Suprapubic skin (tissue), 4 donors: ENCODE data around the gene SLC6A13. TPM values are rescaled to one million over a fixed set of nuclear protein-coding genes. Genes with fewer than 3 reads are reported as not detected.

ENCODE experiments used
- DNase-seq, 2 donors: peaks; one replicate each; pipeline ENCODE4 v3.0.0-alpha.2; 2019; ENCODE audit warnings: low spot score in 2 of 2
- H3K27ac ChIP-seq: fragments of 200-600 bp; sonication (generic); one replicate; pipeline ENCODE4 v1.5.1; 2019
- H3K27me3 ChIP-seq: fragments of 200-600 bp; sonication (generic); one replicate; pipeline ENCODE4 v1.5.1; 2019
- H3K36me3 ChIP-seq: fragments of 200-600 bp; sonication (generic); one replicate; pipeline ENCODE4 v1.5.1; 2019
- H3K4me1 ChIP-seq: fragments of 200-600 bp; sonication (generic); one replicate; pipeline ENCODE4 v1.5.1; 2019
- H3K4me3 ChIP-seq: fragments of 200-600 bp; sonication (generic); one replicate; pipeline ENCODE4 v1.5.1; 2019; ENCODE audit warnings: mild to moderate bottlenecking
- H3K9me3 ChIP-seq: fragments of 200-600 bp; sonication (generic); one replicate; pipeline ENCODE4 v1.5.1; 2019
- CTCF ChIP-seq, 2 donors: fragments of 200-600 bp in 1 of 2; fragments of 450-650 bp in 1 of 2; sonication (generic) in 1 of 2; IDR thresholded peaks; one replicate each; pipeline ENCODE4 v1.5.1; 2016 to 2019; ENCODE audit warnings: antibody characterized with exemption in 2 of 2, mild to moderate bottlenecking in 1 of 2, moderate library complexity in 1 of 2
- EP300 ChIP-seq: sonication (generic); formaldehyde crosslinking; IDR thresholded peaks from one replicate; pipeline ENCODE4 v1.6.1; 2017; ENCODE audit warnings: antibody characterized with exemption
- POLR2A ChIP-seq, 2 donors: fragments of 450-650 bp; IDR thresholded peaks; one replicate each; pipeline ENCODE4 v1.6.1; 2017; ENCODE audit warnings: antibody characterized with exemption in 2 of 2, mild to moderate bottlenecking in 2 of 2, moderate library complexity in 2 of 2
- POLR2AphosphoS5 ChIP-seq, 3 donors: sonication (generic); formaldehyde crosslinking; IDR thresholded peaks; one replicate each; pipeline ENCODE4 v1.6.1; 2017; ENCODE audit warnings: antibody characterized with exemption in 3 of 3
- whole genome bisulfite sequencing: methylation state at CpG from one replicate; pipeline ENCODE4 v1.1.5; 2018; 5-methylcytosine and 5-hydroxymethylcytosine counted together
- total RNA-seq, 4 donors: library from RNA; depleted of rRNA; stranded (reverse); fragments of >200 nt; gene quantifications; one replicate each; pipeline ENCODE4 v1.1.0, GENCODE V29; 2016

Gene SLC6A13
- total RNA-seq, 4 donors from 2014 or later: not detected

- no peak for DNase-seq
- Histone ChIP-seq H3K4me1 (no peaks in the 10 kb centered on the region), H3K9me3 (no peaks in the 10 kb centered on the region), H3K36me3 (peaks cover 84% of the 10 kb centered on the region), H3K27me3 (no peaks in the 10 kb centered on the region), H3K27ac (no peak overlapping the region), H3K4me3 (no peak overlapping the region)
- no peak for TF ChIP-seq POLR2AphosphoS5 (IDR thresholded peaks at IDR 0.05)
- TF ChIP-seq EP300: no peak
- TF ChIP-seq CTCF (IDR thresholded peaks at IDR 0.05): no peak
- no peak for TF ChIP-seq POLR2A (IDR thresholded peaks at IDR 0.05)
- WGBS: 94% methylated on average over 1 of the region's 1 CpG
Measured at GRCh38 chr12:295132-295531, 32.5 kb upstream of the SLC6A13 start.

- no peaks in the 10 kb centered on the region for H3K9me3 ChIP-seq
- H3K36me3 ChIP-seq: peaks cover 69% of the 10 kb centered on the region
- no peak overlapping the region for H3K4me3 ChIP-seq
- no peak for DNase-seq
- WGBS: 91% methylated on average over 5 of the region's 5 CpGs
- no peaks in the 10 kb centered on the region for H3K4me1 ChIP-seq
- TF ChIP-seq CTCF (IDR thresholded peaks at IDR 0.05) (no peak), EP300 (no peak), POLR2A (IDR thresholded peaks at IDR 0.05) (no peak), POLR2AphosphoS5 (IDR thresholded peaks at IDR 0.05) (no peak)
- H3K27ac ChIP-seq: no peak overlapping the region
- H3K27me3 ChIP-seq: no peaks in the 10 kb centered on the region
Measured at GRCh38 chr12:293199-293598, 30.6 kb upstream of the SLC6A13 start.

- no peak for TF ChIP-seq POLR2A (IDR thresholded peaks at IDR 0.05)
- no peak for TF ChIP-seq CTCF (IDR thresholded peaks at IDR 0.05)
- TF ChIP-seq EP300: no peak
- no peak for TF ChIP-seq POLR2AphosphoS5 (IDR thresholded peaks at IDR 0.05)
- Histone ChIP-seq H3K9me3 (no peaks in the 10 kb centered on the region), H3K36me3 (peaks cover 68% of the 10 kb centered on the region), H3K27ac (no peak overlapping the region), H3K27me3 (no peaks in the 10 kb centered on the region), H3K4me3 (no peak overlapping the region), H3K4me1 (no peaks in the 10 kb centered on the region)
- DNase-seq: no peak
- WGBS: 100% methylated on average over 1 of the region's 1 CpG
Measured at GRCh38 chr12:292186-292585, 29.6 kb upstream of the SLC6A13 start.

GRCh38 chr12:291153-291723, 28.6 kb upstream of the SLC6A13 start:
- Histone ChIP-seq H3K27ac (no peak overlapping the region), H3K4me1 (no peaks in the 10 kb centered on the region), H3K36me3 (peaks cover 64% of the 10 kb centered on the region), H3K9me3 (no peaks in the 10 kb centered on the region), H3K27me3 (no peaks in the 10 kb centered on the region), H3K4me3 (no peak overlapping the region)
- TF ChIP-seq EP300 (no peak), POLR2AphosphoS5 (IDR thresholded peaks at IDR 0.05) (no peak)
- no peak for DNase-seq
- 79% methylated on average over 1 of the region's 1 CpG for WGBS

- DNase-seq: no peak
- Histone ChIP-seq H3K36me3 (peaks cover 59% of the 10 kb centered on the region), H3K27me3 (no peaks in the 10 kb centered on the region), H3K27ac (no peak overlapping the region), H3K9me3 (no peaks in the 10 kb centered on the region), H3K4me3 (no peak overlapping the region), H3K4me1 (no peaks in the 10 kb centered on the region)
- 68% methylated on average over 5 of the region's 5 CpGs for WGBS
- no peak for TF ChIP-seq POLR2A (IDR thresholded peaks at IDR 0.05)
- TF ChIP-seq POLR2AphosphoS5 (IDR thresholded peaks at IDR 0.05): no peak
- TF ChIP-seq CTCF (IDR thresholded peaks at IDR 0.05): no peak
- TF ChIP-seq EP300: no peak
Measured at GRCh38 chr12:288687-289086, 26.1 kb upstream of the SLC6A13 start.
